ENCODE data around the gene KIAA1958.

DNA sequence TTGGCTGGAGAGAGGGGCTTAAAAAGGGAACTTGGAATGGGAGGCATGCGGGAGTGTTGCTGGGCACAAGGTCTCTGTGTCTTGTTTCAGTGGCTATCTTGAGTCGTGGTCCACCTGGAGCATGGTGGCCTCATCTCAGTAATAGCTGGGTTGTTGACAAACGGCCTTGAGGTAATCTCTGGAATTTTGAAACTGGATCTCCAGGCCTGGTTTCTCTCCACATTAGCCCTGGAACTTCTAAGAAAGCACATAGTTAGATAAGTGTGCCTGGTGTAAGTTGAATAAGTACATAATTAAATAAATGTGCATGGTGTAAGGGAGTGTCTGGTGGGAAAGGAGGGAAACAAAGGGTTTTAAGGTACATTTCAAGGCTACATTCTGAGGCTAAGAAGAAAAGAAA lies 169.0 kb downstream of the KIAA1958 start:
- TF ChIP-seq POLR2AphosphoS5 (IDR thresholded peaks at IDR 0.05; ENCODE audit: low read depth) (no peak), GABPA (IDR thresholded peaks at IDR 0.05; ENCODE audit: low read depth) (no peak)
- TF ChIP-seq, protein P1, sequence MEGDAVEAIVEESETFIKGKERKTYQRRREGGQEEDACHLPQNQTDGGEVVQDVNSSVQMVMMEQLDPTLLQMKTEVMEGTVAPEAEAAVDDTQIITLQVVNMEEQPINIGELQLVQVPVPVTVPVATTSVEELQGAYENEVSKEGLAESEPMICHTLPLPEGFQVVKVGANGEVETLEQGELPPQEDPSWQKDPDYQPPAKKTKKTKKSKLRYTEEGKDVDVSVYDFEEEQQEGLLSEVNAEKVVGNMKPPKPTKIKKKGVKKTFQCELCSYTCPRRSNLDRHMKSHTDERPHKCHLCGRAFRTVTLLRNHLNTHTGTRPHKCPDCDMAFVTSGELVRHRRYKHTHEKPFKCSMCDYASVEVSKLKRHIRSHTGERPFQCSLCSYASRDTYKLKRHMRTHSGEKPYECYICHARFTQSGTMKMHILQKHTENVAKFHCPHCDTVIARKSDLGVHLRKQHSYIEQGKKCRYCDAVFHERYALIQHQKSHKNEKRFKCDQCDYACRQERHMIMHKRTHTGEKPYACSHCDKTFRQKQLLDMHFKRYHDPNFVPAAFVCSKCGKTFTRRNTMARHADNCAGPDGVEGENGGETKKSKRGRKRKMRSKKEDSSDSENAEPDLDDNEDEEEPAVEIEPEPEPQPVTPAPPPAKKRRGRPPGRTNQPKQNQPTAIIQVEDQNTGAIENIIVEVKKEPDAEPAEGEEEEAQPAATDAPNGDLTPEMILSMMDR (IDR thresholded peaks at IDR 0.05; ENCODE audit: insufficient read depth, low read length) = no peak
- TF ChIP-seq, protein P2, sequence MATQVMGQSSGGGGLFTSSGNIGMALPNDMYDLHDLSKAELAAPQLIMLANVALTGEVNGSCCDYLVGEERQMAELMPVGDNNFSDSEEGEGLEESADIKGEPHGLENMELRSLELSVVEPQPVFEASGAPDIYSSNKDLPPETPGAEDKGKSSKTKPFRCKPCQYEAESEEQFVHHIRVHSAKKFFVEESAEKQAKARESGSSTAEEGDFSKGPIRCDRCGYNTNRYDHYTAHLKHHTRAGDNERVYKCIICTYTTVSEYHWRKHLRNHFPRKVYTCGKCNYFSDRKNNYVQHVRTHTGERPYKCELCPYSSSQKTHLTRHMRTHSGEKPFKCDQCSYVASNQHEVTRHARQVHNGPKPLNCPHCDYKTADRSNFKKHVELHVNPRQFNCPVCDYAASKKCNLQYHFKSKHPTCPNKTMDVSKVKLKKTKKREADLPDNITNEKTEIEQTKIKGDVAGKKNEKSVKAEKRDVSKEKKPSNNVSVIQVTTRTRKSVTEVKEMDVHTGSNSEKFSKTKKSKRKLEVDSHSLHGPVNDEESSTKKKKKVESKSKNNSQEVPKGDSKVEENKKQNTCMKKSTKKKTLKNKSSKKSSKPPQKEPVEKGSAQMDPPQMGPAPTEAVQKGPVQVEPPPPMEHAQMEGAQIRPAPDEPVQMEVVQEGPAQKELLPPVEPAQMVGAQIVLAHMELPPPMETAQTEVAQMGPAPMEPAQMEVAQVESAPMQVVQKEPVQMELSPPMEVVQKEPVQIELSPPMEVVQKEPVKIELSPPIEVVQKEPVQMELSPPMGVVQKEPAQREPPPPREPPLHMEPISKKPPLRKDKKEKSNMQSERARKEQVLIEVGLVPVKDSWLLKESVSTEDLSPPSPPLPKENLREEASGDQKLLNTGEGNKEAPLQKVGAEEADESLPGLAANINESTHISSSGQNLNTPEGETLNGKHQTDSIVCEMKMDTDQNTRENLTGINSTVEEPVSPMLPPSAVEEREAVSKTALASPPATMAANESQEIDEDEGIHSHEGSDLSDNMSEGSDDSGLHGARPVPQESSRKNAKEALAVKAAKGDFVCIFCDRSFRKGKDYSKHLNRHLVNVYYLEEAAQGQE (IDR thresholded peaks at IDR 0.05; ENCODE audit: insufficient replicate concordance, low read depth) = no peak

Data from HL-60 (cell line).